GM12878 (cell line): ENCODE data around the gene APEX1. TPM values are rescaled to one million over a fixed set of nuclear protein-coding genes. Genes with fewer than 3 reads are reported as not detected.

ENCODE experiments used
- CHD2 ChIP-seq: IDR thresholded peaks from 2 replicates; pipeline ENCODE4 v1.6.1; 2011; ENCODE audit warnings: low read depth, low read length, improper control_type of control experiment, borderline replicate concordance
- EED ChIP-seq: sonication (generic); IDR thresholded peaks from 2 replicates; pipeline ENCODE4 v1.6.1; 2016; ENCODE audit warnings: antibody characterized with exemption, low read depth
- KAT2A ChIP-seq: conservative IDR thresholded peaks from 2 replicates; pipeline ENCODE4 v1.6.1; 2011; ENCODE audit warnings: low read depth, low read length; ENCODE audit not compliant: control insufficient read depth
- MTA2 ChIP-seq: fragments of 450-650 bp; IDR thresholded peaks from 2 replicates; pipeline ENCODE4 v1.6.1; 2016; ENCODE audit warnings: low read depth, mild to moderate bottlenecking, moderate library complexity
- MYB ChIP-seq: fragments of 150-350 bp; IDR thresholded peaks from 2 replicates; pipeline ENCODE4 v1.6.1; 2014; ENCODE audit warnings: mild to moderate bottlenecking, low read depth, low read length, borderline replicate concordance
- NBN ChIP-seq: fragments of 450-650 bp; IDR thresholded peaks from 2 replicates; pipeline ENCODE4 v1.6.1; 2016
- NR2F1 ChIP-seq: fragments of 450-650 bp; conservative IDR thresholded peaks from 2 replicates; pipeline ENCODE4 v1.6.1; 2017; ENCODE audit warnings: mild to moderate bottlenecking
- NRF1 ChIP-seq: conservative IDR thresholded peaks from 2 replicates; pipeline ENCODE4 v1.6.1; 2011; ENCODE audit warnings: mild to moderate bottlenecking, low read depth, low read length, improper control_type of control experiment
- PAX8 ChIP-seq: fragments of 450-650 bp; IDR thresholded peaks from 2 replicates; pipeline ENCODE4 v1.6.1; 2017; ENCODE audit warnings: mild to moderate bottlenecking, moderate library complexity
- PML ChIP-seq: IDR thresholded peaks from 2 replicates; pipeline ENCODE4 v1.6.1; 2012; ENCODE audit warnings: low read length, inconsistent platforms
- POLR2AphosphoS2 ChIP-seq: IDR thresholded peaks from 2 replicates; pipeline ENCODE4 v1.6.1; 2011; ENCODE audit warnings: low read depth, mild to moderate bottlenecking, low read length, improper control_type of control experiment, moderate library complexity
- POLR2AphosphoS5 ChIP-seq: IDR thresholded peaks from 2 replicates; pipeline ENCODE4 v1.6.1; 2011; ENCODE audit warnings: mild to moderate bottlenecking, low read length, inconsistent platforms
- SMARCA5 ChIP-seq: fragments of 450-650 bp; IDR thresholded peaks from 2 replicates; pipeline ENCODE4 v1.6.1; 2017; ENCODE audit warnings: mild to moderate bottlenecking
- SREBF2 ChIP-seq: IDR thresholded peaks from 2 replicates; pipeline ENCODE4 v1.6.1; 2012; ENCODE audit warnings: mild to moderate bottlenecking, low read length
- ZZZ3 ChIP-seq: IDR thresholded peaks from 2 replicates; pipeline ENCODE4 v1.6.1; 2011; ENCODE audit warnings: low read depth; ENCODE audit not compliant: control insufficient read depth, insufficient read length
- polyA plus RNA-seq, 11 experiments: library from polyadenylated mRNA; depleted of rRNA in 4 of 11; unstranded in 6 of 11; stranded (reverse) in 5 of 11; fragments of >200 nt; fragmentation: Nextera tagmentation in 4 of 11; fragmentation: Illumina TruSeq in 1 of 11; extraction: Ambion mirVana in 4 of 11; extraction: Trizol in 1 of 11; gene quantifications; 1 replicate in 1 of 11; 2 replicates in 10 of 11; pipeline versions ENCODE4 v1.2.1 to v1.2.3, GENCODE V29; 2011 to 2016; ENCODE audit warnings: inconsistent platforms in 2 of 11, missing spikeins in 2 of 11, low read depth in 1 of 11
- total RNA-seq, 4 experiments: library from RNA; depleted of rRNA in 3 of 4; stranded (reverse); fragments of >200 nt in 3 of 4; fragmentation: Illumina TruSeq in 1 of 4; extraction: Trizol in 1 of 4; gene quantifications; 2 replicates each; pipeline versions ENCODE4 v1.2.1 to v1.2.3, GENCODE V29; 2013 to 2021
- TF ChIP-seq, protein P1 (sequence below): fragments of 450-650 bp; IDR thresholded peaks from 2 replicates; pipeline ENCODE4 v1.6.1; 2017; ENCODE audit warnings: mild to moderate bottlenecking, low read depth, inconsistent platforms; ENCODE audit not compliant: poor library complexity, severe bottlenecking
- TF ChIP-seq, protein P2 (sequence below): fragments of 150-350 bp; IDR thresholded peaks from 2 replicates; pipeline ENCODE4 v1.6.1; 2014; ENCODE audit warnings: mild to moderate bottlenecking, low read depth, low read length
- TF ChIP-seq, protein P3 (sequence below): IDR thresholded peaks from 2 replicates; pipeline ENCODE4 v1.6.1; 2011; ENCODE audit warnings: low read depth, low read length, improper control_type of control experiment, borderline replicate concordance
- TF ChIP-seq, protein P4 (sequence below): fragments of 450-650 bp; IDR thresholded peaks from 2 replicates; pipeline ENCODE4 v1.6.1; 2017; ENCODE audit warnings: mild to moderate bottlenecking
- TF ChIP-seq, protein P5 (sequence below): fragments of 450-650 bp; formaldehyde crosslinking; IDR thresholded peaks from 2 replicates; pipeline ENCODE4 v1.5.0; 2022; ENCODE audit warnings: mild to moderate bottlenecking, missing genetic modification characterization

APEX1 gene
- total and polyA plus RNA-seq, 10 of the 15 experiments (the other 5 are each of a cell fraction or from before 2014, with no cell fraction given), result 115 to 407 (median 300) TPM

DNA sequence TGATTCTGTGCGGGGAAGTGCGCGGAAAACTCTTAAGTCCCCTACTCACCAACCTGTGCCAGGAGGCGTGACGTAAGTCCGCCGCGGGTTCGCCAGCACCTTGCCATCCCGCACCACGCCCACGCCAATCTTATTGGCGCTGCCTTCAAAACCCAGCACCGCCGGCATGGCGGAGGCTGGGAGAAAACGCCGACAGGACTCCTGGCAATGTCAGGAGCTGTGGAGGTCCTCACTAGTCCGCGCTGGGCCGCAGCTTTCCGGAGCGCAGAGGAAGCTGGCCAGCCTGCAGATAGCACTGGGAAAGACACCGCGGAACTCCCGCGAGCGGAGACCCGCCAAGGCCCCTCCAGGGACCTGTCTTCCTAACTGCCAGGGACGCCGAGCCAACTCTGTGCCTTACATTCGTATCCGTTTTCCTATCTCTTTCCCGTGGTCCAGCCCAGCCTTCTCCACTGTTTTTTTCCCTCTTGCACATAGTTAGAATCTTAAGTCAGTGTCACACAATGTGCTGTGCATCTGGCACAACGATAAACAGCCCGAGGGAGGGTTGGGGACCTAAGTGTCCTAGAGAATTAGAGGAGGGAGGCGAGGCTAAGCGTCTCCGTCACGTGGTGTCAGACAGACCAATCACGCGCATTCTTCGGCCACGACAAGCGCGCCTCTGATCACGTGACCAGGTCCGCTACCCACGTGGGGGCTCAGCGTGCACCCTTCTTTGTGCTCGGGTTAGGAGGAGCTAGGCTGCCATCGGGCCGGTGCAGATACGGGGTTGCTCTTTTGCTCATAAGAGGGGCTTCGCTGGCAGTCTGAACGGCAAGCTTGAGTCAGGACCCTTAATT lies at the start of gene APEX1, which contains the start of gene OSGEP (continued):
- TF ChIP-seq, protein P1, sequence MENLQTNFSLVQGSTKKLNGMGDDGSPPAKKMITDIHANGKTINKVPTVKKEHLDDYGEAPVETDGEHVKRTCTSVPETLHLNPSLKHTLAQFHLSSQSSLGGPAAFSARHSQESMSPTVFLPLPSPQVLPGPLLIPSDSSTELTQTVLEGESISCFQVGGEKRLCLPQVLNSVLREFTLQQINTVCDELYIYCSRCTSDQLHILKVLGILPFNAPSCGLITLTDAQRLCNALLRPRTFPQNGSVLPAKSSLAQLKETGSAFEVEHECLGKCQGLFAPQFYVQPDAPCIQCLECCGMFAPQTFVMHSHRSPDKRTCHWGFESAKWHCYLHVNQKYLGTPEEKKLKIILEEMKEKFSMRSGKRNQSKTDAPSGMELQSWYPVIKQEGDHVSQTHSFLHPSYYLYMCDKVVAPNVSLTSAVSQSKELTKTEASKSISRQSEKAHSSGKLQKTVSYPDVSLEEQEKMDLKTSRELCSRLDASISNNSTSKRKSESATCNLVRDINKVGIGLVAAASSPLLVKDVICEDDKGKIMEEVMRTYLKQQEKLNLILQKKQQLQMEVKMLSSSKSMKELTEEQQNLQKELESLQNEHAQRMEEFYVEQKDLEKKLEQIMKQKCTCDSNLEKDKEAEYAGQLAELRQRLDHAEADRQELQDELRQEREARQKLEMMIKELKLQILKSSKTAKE, result no peak
- TF ChIP-seq MYB (peak; percentile 99), SMARCA5 (no peak), POLR2AphosphoS2 (peak; percentile 78), POLR2AphosphoS5 (peak; percentile 98), CHD2 (peak; percentile 75), PML (peak; percentile 97), EED (peak; percentile 76), NR2F1 (0 out of 2 replicates have a peak, but pooled peaks have one; percentile 36), PAX8 (0 out of 2 replicates have a peak, but pooled peaks have one; percentile 36), NBN (peak; percentile 97), ZZZ3 (no peak), KAT2A (no peak), MTA2 (peak; percentile 34; the same call in 1 of the 2 replicates), SREBF2 (no peak), NRF1 (no peak)
- TF ChIP-seq, protein P2, sequence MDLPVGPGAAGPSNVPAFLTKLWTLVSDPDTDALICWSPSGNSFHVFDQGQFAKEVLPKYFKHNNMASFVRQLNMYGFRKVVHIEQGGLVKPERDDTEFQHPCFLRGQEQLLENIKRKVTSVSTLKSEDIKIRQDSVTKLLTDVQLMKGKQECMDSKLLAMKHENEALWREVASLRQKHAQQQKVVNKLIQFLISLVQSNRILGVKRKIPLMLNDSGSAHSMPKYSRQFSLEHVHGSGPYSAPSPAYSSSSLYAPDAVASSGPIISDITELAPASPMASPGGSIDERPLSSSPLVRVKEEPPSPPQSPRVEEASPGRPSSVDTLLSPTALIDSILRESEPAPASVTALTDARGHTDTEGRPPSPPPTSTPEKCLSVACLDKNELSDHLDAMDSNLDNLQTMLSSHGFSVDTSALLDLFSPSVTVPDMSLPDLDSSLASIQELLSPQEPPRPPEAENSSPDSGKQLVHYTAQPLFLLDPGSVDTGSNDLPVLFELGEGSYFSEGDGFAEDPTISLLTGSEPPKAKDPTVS, result 0 out of 2 replicates have a peak, but pooled peaks have one; percentile 5
- TF ChIP-seq, protein P3, sequence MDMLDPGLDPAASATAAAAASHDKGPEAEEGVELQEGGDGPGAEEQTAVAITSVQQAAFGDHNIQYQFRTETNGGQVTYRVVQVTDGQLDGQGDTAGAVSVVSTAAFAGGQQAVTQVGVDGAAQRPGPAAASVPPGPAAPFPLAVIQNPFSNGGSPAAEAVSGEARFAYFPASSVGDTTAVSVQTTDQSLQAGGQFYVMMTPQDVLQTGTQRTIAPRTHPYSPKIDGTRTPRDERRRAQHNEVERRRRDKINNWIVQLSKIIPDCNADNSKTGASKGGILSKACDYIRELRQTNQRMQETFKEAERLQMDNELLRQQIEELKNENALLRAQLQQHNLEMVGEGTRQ, result peak; percentile 100
- TF ChIP-seq, protein P4, sequence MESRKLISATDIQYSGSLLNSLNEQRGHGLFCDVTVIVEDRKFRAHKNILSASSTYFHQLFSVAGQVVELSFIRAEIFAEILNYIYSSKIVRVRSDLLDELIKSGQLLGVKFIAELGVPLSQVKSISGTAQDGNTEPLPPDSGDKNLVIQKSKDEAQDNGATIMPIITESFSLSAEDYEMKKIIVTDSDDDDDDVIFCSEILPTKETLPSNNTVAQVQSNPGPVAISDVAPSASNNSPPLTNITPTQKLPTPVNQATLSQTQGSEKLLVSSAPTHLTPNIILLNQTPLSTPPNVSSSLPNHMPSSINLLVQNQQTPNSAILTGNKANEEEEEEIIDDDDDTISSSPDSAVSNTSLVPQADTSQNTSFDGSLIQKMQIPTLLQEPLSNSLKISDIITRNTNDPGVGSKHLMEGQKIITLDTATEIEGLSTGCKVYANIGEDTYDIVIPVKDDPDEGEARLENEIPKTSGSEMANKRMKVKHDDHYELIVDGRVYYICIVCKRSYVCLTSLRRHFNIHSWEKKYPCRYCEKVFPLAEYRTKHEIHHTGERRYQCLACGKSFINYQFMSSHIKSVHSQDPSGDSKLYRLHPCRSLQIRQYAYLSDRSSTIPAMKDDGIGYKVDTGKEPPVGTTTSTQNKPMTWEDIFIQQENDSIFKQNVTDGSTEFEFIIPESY, result peak; percentile 58; the same call in 1 of the 2 replicates
- TF ChIP-seq, protein P5, sequence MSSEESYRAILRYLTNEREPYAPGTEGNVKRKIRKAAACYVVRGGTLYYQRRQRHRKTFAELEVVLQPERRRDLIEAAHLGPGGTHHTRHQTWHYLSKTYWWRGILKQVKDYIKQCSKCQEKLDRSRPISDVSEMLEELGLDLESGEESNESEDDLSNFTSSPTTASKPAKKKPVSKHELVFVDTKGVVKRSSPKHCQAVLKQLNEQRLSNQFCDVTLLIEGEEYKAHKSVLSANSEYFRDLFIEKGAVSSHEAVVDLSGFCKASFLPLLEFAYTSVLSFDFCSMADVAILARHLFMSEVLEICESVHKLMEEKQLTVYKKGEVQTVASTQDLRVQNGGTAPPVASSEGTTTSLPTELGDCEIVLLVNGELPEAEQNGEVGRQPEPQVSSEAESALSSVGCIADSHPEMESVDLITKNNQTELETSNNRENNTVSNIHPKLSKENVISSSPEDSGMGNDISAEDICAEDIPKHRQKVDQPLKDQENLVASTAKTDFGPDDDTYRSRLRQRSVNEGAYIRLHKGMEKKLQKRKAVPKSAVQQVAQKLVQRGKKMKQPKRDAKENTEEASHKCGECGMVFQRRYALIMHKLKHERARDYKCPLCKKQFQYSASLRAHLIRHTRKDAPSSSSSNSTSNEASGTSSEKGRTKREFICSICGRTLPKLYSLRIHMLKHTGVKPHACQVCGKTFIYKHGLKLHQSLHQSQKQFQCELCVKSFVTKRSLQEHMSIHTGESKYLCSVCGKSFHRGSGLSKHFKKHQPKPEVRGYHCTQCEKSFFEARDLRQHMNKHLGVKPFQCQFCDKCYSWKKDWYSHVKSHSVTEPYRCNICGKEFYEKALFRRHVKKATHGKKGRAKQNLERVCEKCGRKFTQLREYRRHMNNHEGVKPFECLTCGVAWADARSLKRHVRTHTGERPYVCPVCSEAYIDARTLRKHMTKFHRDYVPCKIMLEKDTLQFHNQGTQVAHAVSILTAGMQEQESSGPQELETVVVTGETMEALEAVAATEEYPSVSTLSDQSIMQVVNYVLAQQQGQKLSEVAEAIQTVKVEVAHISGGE (CRISPR knock-in tag), result peak; percentile 83
